Hepatocyte (in vitro differentiated cells): ENCODE measurements around the gene SLC22A8.
"Not testable (repeated sequence)": the region's sequence is repeated elsewhere in the genome, so short reads cannot be mapped to it uniquely, and the experiment has no call there.

ENCODE experiments used
- CTCF ChIP-seq: fragments of 200-600 bp; sonication (generic); IDR thresholded peaks from 2 replicates; pipeline ENCODE4 v1.5.1; 2016; ENCODE audit warnings: antibody characterized with exemption, mild to moderate bottlenecking; ENCODE audit not compliant: poor library complexity
- EZH2 ChIP-seq: fragments of 200-600 bp; sonication (generic); IDR thresholded peaks from 2 replicates; pipeline ENCODE4 v1.6.1; 2016; ENCODE audit warnings: antibody characterized with exemption, mild to moderate bottlenecking, borderline replicate concordance
- EZH2phosphoT487 ChIP-seq: fragments of 200-600 bp; sonication (generic); IDR thresholded peaks from one replicate; pipeline ENCODE4 v1.6.1; 2018; ENCODE audit warnings: antibody characterized with exemption, mild to moderate bottlenecking, low read depth, moderate library complexity; ENCODE audit not compliant: unreplicated experiment, severe bottlenecking

GRCh38 chr11:62945538-62945937, 70.1 kb downstream of the SLC22A8 start:
- TF ChIP-seq CTCF, EZH2, EZH2phosphoT487: not testable (repeated sequence)
